ENCODE measurements around the gene CCDC138. TPM values are rescaled to one million over a fixed set of nuclear protein-coding genes. Genes with fewer than 3 reads are reported as not detected.

Gene CCDC138
- total RNA-seq, 1 donor from 2014 or later = 6.0 TPM

DNA sequence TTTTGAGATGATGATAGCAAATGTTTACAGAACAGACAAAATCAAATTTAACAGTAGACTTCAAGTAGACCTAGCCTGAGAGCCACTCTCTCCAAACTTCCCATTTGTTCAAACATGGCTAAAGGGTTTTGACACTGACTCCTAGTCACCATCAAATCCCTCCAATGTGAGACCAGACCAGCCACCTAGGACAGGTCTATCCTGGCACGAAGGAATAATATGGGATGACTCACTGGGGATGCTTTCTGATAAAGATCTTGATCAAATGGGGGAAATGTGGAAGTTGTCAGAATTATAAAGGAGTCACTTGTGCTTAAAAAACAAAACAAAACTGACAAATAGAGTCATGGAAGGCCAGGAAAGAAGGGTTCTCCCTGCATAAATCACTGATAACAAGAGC, 106.7 kb downstream of the CCDC138 start:
- Mint-ChIP-seq H3K27ac (ENCODE audit: unreplicated experiment) (no peak overlapping the region), H3K27me3 (ENCODE audit: unreplicated experiment) (peaks cover 1% of the 10 kb centered on the region), H3K4me3 (ENCODE audit: unreplicated experiment) (no peak overlapping the region), H3K36me3 (ENCODE audit: unreplicated experiment) (peaks cover 8% of the 10 kb centered on the region), H3K4me1 (ENCODE audit: unreplicated experiment) (no peaks in the 10 kb centered on the region), H3K9me3 (ENCODE audit: unreplicated experiment) (peaks cover 27% of the 10 kb centered on the region)
- TF ChIP-seq, protein P1, sequence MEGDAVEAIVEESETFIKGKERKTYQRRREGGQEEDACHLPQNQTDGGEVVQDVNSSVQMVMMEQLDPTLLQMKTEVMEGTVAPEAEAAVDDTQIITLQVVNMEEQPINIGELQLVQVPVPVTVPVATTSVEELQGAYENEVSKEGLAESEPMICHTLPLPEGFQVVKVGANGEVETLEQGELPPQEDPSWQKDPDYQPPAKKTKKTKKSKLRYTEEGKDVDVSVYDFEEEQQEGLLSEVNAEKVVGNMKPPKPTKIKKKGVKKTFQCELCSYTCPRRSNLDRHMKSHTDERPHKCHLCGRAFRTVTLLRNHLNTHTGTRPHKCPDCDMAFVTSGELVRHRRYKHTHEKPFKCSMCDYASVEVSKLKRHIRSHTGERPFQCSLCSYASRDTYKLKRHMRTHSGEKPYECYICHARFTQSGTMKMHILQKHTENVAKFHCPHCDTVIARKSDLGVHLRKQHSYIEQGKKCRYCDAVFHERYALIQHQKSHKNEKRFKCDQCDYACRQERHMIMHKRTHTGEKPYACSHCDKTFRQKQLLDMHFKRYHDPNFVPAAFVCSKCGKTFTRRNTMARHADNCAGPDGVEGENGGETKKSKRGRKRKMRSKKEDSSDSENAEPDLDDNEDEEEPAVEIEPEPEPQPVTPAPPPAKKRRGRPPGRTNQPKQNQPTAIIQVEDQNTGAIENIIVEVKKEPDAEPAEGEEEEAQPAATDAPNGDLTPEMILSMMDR (IDR thresholded peaks at IDR 0.05) = no peak
- no peak for DNase-seq (ENCODE audit: extremely low spot score, unreplicated experiment)

DNA sequence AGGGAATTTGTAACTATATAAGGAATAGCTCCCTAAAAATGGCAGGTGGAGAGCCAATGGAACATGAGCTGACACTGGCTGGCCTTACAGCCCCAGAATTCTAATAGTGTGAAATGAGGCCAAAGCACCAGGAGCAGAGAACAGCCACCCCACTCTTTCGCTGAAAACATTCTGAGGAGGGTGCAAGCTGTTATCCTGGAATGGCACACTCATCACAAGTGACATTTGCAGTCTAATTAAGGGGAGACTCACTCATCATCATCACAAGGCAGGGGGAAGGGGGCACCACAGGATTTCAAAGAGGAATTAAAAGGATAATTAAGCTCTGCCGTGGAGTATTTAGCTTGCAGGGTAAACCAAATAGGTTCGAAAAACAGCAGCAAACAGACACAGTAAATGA, 108.2 kb downstream of the CCDC138 start:
- TF ChIP-seq, protein P1 (IDR thresholded peaks at IDR 0.05) = no peak
- H3K4me1 Mint-ChIP-seq (ENCODE audit: unreplicated experiment) = no peaks in the 10 kb centered on the region
- peaks cover 5% of the 10 kb centered on the region for H3K36me3 Mint-ChIP-seq (ENCODE audit: unreplicated experiment)
- no peak for DNase-seq (ENCODE audit: extremely low spot score, unreplicated experiment)
- H3K27me3 Mint-ChIP-seq (ENCODE audit: unreplicated experiment) = peaks cover 8% of the 10 kb centered on the region
- no peak overlapping the region for H3K27ac Mint-ChIP-seq (ENCODE audit: unreplicated experiment)
- H3K4me3 Mint-ChIP-seq (ENCODE audit: unreplicated experiment) = no peak overlapping the region
- peaks cover 15% of the 10 kb centered on the region for H3K9me3 Mint-ChIP-seq (ENCODE audit: unreplicated experiment)

DNA sequence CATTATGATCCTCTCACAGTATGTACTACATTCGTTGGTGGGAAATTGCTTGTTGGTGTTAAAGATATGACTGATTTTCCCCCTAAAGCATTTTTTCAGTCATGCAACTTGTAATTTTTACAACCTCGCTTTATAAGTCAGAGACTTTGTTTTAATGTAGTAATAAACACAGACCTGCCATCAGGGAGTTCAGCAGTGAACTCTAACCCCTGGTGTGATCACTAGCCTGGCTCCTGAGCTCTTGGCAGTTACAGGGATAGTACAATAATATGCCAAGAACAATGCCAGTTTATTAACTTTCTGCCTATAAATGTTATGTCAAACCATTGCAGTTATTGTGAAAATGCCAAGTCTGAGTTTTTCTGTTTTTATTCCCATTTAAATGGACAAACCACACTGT, 108.6 kb downstream of the CCDC138 start:
- TF ChIP-seq, protein P1 (IDR thresholded peaks at IDR 0.05) = no peak
- H3K27ac Mint-ChIP-seq (ENCODE audit: unreplicated experiment) = no peak overlapping the region
- peaks cover 16% of the 10 kb centered on the region for H3K9me3 Mint-ChIP-seq (ENCODE audit: unreplicated experiment)
- H3K27me3 Mint-ChIP-seq (ENCODE audit: unreplicated experiment) = peaks cover 10% of the 10 kb centered on the region
- no peaks in the 10 kb centered on the region for H3K4me1 Mint-ChIP-seq (ENCODE audit: unreplicated experiment)
- no peak for DNase-seq (ENCODE audit: extremely low spot score, unreplicated experiment)
- H3K4me3 Mint-ChIP-seq (ENCODE audit: unreplicated experiment) = no peak overlapping the region
- peaks cover 3% of the 10 kb centered on the region for H3K36me3 Mint-ChIP-seq (ENCODE audit: unreplicated experiment)

DNA sequence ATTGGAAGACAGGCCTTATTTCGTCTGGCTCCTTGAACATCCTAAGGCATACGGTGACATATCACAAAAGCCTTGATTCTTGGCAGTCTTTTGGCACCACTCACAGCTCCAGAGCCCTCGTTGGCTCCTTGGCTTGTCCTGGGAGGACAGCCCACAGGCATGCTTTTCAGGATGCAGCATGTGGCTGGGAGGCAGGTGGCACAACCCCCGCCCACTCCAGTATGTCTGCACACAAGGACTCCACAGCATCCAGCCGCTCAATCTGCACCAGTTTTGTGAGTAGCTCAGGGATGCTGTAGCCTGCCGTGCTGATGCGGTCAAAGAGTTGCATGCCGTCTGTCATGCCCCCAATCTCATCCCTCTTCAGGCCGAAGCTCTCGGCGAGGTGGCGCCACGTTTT, 110.2 kb downstream of the CCDC138 start:
- TF ChIP-seq, protein P1 (IDR thresholded peaks at IDR 0.05) = no peak
- no peak for DNase-seq (ENCODE audit: extremely low spot score, unreplicated experiment)
- H3K9me3 Mint-ChIP-seq (ENCODE audit: unreplicated experiment) = peaks cover 20% of the 10 kb centered on the region
- H3K4me3 Mint-ChIP-seq (ENCODE audit: unreplicated experiment) = no peak overlapping the region
- peaks cover 23% of the 10 kb centered on the region for H3K27me3 Mint-ChIP-seq (ENCODE audit: unreplicated experiment)
- no peak overlapping the region for H3K27ac Mint-ChIP-seq (ENCODE audit: unreplicated experiment)
- peaks cover 3% of the 10 kb centered on the region for H3K36me3 Mint-ChIP-seq (ENCODE audit: unreplicated experiment)
- no peaks in the 10 kb centered on the region for H3K4me1 Mint-ChIP-seq (ENCODE audit: unreplicated experiment)

DNA sequence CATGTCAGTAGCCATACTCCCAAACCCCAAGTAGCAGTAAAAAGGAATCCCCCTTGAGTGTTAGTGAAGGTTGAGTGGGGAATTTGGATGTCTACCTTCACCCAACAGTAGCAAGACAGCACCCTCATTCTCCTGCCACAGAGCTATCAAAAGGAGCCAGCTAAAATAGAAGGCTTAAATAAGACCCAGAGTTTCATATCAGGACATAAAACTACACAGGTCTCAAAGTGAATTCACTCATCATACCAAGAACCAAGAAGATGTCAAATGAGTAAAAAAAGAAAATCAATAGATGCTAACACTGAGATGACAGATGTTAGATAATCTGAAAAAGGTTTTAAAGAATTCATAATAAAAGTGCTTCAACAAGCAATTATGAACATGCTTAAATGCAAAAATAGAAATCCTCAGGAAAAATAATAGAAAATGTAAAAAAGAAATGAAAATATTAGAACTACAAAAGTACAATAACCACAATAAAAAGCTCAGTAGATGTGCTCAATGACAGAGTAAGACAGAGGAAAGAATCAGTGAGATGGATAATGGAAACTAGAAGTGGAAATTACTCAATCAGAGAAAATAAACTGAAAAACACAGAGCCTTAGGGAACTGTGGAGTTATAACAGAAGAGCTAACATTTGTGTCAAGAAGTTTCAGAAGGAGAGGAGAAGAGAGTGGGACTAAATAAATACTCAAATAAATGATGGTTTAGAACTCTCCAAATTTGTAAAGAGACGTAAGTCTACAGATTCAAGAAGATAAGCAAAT, 111.9 kb downstream of the CCDC138 start:
- Mint-ChIP-seq H3K4me3 (ENCODE audit: unreplicated experiment) (no peak overlapping the region), H3K4me1 (ENCODE audit: unreplicated experiment) (no peaks in the 10 kb centered on the region), H3K27me3 (ENCODE audit: unreplicated experiment) (peaks cover 36% of the 10 kb centered on the region), H3K27ac (ENCODE audit: unreplicated experiment) (no peak overlapping the region), H3K9me3 (ENCODE audit: unreplicated experiment) (peaks cover 20% of the 10 kb centered on the region), H3K36me3 (ENCODE audit: unreplicated experiment) (peaks cover 3% of the 10 kb centered on the region)
- TF ChIP-seq, protein P1 (IDR thresholded peaks at IDR 0.05) = no peak
- DNase-seq (ENCODE audit: extremely low spot score, unreplicated experiment) = no peak
